ENCODE measurements around the gene WTIP.
"Not testable (repeated sequence)": the region's sequence is repeated elsewhere in the genome, so short reads cannot be mapped to it uniquely, and the experiment has no call there.

The WTIP gene

DNA sequence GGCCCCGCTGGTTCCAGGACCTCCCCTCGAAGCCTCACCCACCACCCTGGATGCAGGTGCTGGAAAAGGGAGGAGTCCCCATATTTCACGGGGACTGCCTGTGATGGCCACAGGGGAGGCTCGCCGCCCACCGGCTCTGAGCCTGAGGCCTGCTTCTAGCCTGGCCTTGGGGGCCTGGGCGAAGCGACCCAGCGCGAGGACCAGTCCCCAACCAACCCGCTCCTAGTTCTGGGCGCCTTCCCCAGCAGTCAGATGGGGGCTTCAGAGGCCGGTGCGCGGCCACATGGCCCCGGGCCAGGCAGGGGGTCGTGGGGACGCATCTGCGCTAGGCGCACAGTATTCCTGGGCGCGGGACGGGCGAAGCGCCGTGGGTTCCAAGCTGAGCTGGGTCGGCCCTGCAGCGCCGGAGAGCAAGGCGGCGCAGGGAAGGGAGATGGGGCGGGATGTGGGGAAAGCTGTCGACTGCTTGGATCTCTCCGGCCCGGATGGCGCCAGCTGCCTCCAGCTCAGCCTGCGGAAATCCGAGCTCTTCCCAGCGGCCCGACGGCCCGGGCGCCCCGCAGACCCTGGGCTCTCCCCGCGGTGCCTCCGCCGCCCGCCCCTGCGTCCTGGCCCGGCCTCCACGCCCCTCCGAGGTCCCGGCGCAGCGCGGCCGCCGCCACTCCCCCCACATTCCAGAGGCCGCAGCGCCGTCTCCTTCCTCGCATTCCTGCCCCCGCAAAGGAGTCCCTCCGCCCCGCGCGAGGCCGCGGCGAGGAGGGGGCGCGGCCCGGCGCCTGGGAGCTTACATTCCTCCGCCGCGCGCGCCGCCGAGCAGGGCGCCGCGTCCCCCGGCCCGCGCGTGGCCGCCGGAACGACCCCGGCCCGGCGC is at the start of gene WTIP:
WTIP (plus strand) TSS at position 788 of the 871 bp plus-strand sequence. CDS start 217 bp downstream, outside the sequence.
- DNase-seq, result no peak

DNA sequence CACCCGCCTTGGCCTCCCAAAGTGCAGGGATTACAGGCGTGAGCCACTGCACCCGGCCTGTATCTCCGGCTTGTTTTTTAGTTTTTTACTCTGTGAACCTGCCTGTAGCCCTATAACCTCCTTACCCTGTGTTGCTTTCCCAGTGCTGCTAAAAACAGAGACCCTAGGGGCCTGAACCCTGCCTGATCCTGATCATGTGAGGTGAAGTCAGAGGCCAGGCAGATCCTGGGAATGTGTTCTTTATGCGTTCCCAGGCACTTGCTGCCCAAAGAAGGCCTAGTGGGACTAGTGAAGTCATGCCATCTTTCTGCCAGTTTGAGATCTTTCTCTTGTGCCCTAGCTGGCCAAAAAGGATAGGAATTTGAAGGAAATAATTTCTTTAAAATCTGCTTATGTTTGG is 48.8 kb upstream of the WTIP start:
- DNase-seq, result no peak

DNA sequence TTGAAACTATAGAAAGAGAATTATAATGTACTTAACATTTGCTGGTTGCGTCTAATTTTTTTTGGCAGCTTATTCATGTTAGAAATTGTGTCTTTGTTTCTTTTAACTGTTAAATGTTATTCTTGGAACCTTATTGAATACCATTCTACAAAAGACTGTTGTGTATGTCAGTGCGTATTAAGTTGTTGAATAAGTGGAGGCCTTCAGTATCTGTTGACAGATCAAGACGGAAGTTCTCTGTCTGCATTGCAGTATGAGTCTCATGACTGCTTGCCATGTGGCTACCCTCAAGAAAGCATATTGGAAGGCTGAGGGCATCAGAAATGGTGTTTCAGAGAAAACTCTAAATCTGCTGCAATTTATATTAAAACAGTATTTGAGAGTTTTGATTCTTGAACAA is 44.8 kb upstream of the WTIP start:
- no peak for DNase-seq

DNA sequence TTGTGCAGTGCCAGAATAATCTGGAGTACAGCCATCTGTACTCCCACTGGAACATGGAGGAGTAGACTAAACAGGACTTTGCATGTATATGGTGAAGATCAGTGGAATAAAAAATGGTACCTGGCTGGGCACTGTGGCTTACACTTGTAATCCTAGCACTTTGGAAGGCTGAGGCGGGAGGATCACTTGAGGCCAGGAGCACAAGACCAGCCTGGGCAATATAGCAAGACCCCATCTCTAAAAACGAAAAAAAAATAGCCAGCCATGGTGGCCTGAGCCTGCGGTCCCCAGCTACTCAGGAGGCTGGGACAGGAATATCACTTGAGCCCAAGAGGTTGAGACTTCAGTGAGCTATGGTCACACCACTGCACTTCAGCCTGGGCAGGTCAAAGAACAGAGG is 33.4 kb upstream of the WTIP start:
- no peak for DNase-seq

DNA sequence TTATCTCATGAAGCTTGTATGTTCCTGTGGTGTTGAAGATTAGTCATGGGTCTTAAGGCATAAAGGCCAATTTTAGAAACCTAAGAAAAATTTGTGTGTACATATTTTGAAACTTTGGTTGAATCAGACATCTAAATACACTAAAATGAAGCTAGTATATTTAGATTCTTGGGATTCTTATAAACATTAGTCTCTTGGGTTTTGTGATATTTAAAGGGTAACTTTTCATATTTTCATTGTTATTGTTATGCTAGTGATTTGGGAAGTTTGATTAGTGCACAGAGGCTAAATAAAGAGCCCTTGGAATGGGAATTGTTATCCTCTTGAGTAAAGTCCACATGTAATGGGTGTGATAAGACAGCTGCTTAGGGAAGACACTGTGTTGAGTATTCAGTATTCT is 28.8 kb upstream of the WTIP start:
- DNase-seq, result no peak

DNA sequence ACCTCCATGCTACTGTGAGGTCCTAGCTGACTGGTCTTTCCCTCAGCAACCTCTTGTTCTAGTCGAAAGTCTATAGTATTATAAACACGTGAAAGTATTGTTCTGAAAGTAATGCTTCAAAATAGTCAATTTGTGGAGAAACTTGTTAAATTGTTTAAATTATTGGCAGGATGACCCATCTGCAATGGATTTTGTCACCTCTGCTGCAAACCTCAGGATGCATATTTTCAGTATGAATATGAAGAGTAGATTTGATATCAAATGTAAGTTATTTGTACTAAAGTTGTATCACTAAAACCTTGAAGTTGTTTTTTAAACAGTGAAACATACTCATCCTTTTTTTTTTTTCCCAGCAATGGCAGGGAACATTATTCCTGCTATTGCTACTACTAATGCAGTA is 27.5 kb upstream of the WTIP start:
- DNase-seq, result no peak

DNA sequence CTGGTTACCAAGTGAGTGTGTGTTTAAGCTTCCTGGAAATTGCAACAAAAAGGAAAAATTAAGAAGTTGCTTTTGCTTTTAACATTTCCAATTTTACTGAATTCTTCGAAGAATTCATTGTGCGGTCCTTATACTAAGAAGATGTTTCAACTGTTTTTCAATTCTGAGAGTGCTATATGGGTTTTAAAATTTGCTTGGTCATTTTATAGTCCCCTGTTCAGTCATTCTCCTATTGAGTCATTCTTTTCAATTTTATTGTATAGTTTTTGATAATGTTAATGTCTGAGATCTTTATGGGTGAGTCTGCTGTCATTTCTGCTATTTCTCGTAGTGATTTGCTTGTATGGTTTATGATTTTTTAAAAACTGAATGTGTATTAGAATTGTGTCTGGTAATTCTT is 26.9 kb upstream of the WTIP start:
- DNase-seq, result no peak

DNA sequence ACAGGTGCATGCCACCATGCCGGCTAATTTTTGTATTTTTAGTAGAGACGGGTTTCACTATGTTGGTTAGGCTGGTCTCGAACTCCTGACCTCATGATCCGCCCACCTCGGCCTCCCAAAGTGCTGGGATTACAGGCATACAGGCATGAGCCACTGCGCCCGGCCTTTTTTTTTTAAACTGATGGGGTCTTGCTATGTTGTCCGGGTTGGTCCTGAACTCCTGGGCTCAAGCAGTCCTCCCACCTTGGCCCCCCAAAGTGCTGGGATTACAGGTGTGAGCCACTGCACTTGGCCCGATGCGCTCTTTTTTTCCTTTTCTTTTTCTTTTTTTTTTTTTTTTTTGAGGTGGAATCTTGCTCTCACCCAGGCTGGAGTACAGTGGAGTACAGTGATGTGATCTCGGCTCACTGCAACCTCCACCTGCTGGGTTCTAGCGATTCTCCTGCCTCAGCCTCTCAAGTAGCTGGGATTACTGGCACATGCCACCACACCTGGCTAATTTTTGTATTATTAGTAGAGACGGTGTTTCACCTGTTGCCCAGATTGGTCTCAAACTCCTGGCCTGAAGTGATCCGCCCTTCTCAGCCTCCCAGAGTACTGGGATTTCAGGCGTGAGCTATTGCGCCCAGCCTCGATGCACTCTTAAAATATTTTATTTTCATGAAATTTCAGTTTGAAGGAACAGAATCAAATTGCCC is 25.6 kb upstream of the WTIP start:
- not testable (repeated sequence) for DNase-seq

DNA sequence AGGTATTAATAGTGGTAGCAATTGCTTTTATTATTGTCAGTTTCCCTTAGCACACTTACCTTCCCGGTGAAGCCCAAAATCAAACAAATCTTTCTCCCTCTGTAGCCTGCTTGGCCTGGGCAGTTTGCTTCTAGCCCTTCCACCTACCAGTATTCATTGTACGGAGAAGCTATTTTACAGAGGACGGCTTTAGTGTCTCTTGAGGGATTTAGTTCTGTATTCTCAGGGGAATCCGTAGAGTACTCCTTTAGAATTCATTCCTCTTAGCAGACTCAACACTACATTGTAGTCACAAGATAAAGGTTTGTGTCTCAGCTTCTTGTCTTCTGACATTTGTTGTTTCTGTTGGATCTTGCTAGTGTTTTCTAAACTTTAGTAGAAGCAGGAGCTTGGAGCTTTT is 24.1 kb upstream of the WTIP start:
- DNase-seq, result no peak

DNA sequence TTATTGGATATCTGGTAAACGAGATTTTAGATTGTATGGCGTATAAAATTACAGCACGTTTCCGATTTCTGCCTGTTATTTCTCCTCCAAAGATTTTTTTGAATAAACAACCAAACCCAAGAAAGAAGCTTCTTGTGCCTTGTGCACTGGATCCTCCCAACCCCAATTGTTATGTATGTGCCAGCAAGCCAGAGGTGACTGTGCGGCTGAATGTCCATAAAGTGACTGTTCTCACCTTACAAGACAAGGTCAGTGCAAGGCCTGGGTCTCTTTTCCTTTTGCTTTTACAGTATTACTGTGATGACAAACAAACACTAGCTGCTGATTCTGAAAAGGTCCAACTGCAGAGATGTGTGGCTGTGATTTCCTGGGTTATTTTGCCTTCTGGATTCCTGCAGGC is 22.9 kb upstream of the WTIP start:
- DNase-seq, result no peak

DNA sequence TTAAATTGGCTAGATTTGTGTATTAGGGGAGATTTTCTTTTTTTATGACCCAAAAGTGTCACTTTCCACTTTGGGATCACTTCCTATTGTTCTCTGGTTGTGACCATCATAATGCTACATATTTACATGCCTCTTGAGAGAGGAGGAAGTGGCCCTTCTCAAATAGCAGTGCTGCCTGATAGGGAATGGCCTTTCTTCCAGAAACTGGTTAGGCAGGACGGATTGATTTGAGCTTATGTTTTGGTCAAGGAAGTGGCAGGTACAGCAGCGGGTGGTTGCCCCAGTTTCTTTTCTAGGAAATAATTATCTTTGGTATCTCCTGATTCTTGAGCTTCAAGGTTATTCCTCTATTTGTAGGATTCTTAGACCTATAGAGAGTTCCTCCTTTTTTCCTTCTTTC is 21.9 kb upstream of the WTIP start:
- DNase-seq, result peak; percentile 52

DNA sequence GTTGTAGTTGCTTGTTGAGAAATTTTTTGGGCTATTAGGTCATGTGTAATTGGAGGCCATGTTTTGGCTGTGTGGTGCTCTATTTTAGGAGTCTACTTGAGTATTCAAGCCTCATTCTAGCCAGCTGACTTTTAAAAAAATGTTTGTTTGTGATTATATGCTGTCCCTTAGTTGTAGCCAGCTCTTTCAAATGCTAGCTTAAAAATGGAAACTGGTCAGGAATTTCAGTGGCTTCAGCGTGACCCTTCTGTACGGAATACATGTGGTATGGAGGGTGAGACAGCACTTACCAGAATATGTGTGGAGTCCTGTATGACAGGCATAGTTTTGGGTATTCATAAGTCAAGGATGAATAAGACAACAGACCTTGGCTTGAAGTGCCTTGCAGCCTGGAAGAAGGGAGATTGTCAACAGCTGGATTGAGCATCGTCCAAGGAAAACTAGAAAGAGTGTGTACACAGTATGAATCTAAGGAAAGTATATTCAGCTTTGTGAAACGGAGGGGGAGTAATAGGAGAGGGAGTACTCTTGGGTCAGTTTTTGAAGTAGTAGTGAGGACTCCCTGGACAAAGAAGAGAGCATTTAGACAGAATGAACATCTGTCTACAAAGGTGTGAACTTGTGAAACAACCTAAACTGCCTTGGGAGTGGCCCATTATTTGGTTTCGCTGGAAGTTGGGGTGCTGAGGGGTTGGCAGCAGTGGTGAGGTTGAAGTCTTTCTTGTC is 20.0 kb upstream of the WTIP start:
- DNase-seq, result no peak

DNA sequence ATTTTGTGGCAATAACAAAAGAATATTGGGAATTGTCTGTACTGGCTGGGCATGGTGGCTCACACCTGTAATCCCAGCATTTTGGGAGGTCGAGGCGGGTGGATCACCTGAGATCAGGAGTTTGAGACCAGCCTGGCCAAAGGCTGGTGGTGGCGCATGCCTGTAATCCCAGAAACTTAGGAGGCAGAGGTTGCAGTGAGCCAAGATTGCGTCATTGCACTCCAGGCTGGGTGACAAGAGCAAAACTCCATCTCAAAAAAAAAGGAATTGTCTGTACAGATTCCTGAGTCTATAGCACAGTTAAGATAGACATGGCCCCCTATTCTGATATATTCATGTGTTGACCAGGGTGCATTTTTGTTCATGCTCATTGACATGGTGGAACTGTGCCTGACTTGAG is 16.8 kb upstream of the WTIP start:
- not testable (repeated sequence) for DNase-seq

DNA sequence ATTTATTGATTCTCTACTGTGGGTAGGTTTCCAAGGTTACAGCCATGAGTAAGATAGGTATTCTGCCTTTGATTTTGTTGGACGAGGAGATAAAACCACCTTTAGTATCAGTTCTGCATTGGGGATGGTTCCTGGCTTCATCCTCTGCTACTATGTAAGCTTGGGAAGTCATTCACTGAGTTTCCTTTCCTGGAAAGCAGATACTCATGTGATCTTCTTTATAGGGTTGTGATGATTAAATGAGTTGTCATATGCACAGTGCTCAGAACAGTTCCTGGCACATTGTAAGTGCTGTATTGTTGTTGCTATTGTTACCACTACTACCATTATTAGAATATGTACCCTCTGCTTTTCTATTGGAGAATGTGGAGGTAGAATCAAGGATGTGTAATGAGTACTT is 13.1 kb upstream of the WTIP start:
- DNase-seq, result no peak

DNA sequence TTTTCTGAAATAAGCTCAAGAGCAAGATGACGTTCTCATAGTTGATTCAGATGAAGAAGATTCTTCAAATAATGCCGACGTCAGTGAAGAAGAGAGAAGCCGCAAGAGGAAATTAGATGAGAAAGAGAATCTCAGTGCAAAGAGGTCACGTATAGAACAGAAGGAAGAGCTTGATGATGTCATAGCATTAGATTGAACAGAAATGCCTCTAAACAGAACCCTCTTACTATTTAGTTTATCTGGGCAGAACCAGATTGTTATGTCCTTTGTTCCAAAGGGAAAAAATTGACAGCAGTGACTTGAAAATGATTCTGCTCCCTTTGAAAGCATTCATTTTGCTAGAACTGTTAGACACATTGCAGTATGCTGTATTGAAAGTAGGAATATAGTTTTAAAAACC is 12.5 kb upstream of the WTIP start:
- not testable (repeated sequence) for DNase-seq

DNA sequence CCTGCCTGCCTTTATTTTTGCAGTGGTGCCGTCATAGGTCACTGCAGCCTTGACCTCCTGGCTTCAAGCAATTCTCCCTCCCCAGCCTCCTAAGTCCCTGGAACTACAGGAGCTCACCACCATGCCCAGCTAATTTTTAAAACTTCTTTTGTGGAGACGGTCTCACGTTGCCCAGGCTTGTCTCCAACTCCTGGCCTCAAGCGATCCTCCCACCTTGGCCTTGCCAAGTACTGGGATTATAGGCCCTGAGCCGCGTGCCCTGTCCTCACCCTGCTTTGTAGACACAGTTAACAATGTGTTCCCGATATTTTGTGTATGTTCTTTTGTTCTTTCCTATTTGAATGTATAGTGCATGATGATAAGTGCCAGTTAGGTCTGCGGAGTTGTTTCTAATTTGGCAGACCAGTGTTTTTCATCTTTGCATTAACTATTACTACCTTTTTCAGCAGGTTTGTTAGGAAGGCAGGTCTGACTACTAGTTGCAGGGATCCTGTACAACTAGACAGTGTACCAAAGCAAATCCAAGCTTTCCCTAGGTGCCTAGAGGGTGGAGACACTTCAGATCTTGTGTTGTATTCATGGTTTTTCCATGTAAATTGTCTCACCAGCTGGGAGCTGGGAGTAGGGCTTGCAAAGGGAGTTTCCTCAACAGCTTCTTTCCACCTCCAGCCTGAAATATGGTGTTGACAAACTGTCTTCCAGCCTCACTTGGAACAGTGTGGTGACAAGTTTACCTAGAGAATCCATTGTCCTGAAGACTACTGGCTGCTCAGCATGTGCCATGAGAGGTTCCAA is 9.5 kb upstream of the WTIP start:
- no peak for DNase-seq

DNA sequence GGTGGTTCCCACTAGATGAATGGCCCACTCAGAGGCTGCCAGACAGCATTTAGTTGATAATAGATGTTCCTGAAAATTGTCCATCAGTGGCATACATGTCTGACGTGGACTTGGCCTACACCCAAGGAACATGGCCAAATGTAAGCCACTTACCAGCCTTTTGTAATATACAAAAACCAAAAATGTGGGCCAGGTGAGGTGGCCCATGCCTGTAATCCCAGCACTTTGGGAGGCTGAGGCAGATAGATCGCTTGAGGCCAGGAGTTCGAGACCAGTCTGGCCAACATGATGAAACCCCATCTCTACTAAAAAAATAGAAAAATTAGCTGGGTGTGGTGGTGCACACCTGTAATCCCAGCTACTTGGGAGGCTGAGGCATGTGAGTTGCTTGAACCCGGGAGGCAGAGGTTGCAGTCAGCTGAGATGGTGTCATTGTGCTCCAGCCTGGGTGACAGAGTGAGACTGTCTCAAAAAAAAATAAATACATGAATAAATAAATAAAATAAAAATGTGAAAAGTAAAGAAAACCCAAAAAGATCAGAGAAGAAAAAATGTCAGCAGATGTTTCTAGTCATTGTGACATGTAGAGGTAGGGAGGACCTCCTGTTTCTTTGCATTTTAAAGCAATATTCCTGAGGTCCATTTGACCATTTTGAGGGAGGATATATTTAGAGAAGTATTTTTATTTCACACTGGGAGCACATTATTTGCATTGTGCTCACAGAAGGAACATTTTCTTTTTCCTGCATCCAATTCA is 7.1 kb upstream of the WTIP start:
- DNase-seq, result no peak

DNA sequence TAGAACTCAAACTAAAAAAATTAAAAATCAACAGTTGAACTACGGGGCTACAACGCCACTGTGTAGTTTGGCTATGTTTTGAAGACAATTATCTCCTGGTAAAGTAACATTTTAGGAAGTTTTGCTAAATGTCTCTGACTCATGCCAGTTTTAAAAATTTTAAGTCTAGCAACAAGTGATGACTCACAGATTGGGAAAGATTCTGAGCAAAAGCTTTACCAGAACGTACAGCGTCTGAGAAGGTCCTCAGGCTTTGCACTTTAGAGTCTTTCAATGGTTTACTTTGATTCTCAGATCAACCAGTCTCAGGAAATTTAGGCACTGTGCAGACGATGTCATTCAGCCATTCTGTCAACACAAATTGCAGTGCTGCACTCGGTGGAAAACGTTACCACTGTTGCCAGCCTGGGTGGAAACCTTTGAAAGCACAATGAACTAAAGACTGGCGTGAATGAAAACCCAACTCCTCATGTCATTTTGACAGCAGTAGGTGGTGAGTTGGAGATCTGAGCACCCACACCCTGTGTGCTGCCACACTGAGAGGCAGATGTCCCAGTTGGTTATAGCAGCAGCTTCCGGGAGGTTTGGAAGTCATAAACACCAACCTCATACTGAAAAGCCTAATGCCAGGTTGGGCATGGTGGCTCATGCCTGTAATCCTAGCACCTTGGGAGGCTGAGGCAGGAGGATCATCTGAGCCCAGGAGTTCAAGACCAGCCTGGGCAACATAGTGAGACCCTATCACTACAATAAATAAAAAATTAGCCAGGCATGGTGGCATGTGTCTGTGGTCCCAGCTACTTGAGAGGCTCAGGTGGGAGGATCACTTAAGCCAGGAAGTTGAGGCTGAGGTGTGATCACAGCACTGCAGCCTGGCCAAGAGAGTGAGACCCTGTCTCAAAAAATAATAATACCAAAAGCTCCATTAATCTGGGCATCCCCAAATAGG is 6.3 kb upstream of the WTIP start:
- DNase-seq, result no peak

DNA sequence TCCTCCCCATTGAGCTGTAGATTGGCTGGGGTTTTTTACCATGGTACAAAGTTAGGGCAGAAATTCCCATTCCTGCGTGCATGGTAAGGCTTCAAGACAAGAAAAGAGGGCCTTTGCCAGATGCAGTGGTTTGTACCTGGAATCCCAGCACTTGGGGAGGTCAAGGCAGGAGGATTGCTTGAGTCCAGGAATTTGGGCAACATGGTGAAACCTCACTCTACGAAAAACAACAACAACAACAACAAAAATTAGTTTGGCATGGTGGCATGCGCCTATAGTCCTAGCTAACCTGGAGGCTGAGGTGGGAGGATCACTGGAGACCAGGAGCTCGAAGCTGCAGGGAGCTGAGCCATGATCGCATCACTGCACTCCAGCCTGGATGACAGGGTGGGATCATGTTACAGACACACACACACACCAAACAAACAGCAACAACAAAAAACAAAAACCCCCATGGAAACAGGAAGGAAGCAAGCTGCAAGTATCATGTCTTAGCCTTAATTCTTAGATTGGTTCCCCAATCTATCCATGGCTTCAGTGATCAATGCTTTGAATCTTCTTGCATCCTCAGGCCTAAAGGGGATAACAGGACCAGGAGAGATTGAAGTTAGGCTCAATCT is 5.5 kb upstream of the WTIP start:
- no peak for DNase-seq

DNA sequence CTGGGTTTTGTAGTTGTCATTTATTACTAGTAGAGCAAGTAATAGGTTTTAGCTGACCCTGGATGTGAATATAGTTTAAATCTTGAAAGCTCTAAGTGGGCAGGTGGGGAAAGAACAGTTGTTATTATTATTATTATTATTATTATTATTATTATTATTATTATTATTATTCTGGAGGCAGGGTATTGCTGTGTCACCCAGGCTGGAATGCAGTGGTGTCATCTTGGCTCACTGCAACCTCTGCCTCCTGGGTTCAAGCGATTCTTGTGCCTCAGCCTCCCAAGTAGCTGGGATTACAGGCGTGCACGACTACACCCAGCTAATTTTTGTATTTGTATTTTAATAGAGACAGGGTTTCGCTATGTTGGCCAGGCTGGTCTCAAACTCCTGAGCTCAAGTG is 3.1 kb upstream of the WTIP start:
- DNase-seq, result not testable (repeated sequence)
